Effector memory CD4-positive, alpha-beta T cell (primary cell): ENCODE results near the gene ZMYM5.
"Not testable (repeated sequence)": the region's sequence is repeated elsewhere in the genome, so short reads cannot be mapped to it uniquely, and the experiment has no call there.

Experiments
- DNase-seq, 3 donors: peaks; one replicate each; pipeline ENCODE4 v3.0.0-alpha.2; 2020
- H3K27ac ChIP-seq: 2 replicates; pipeline ENCODE4 v1.7.0; 2013; ENCODE audit warnings: mild to moderate bottlenecking, low read length, moderate library complexity; ENCODE audit not compliant: insufficient read depth, poor library complexity, severe bottlenecking
- H3K27me3 ChIP-seq: replicated peaks from 2 replicates; pipeline ENCODE4 v1.7.0; 2013; ENCODE audit warnings: mild to moderate bottlenecking, low read length; ENCODE audit not compliant: insufficient read depth, control insufficient read depth, poor library complexity, severe bottlenecking
- H3K36me3 ChIP-seq: 2 replicates; pipeline ENCODE4 v1.7.0; 2013; ENCODE audit warnings: mild to moderate bottlenecking, low read length, moderate library complexity; ENCODE audit not compliant: control insufficient read depth, insufficient read depth
- H3K4me1 ChIP-seq: 2 replicates; pipeline ENCODE4 v1.7.0; 2013; ENCODE audit warnings: low read length, mild to moderate bottlenecking; ENCODE audit not compliant: control insufficient read depth, insufficient read depth, poor library complexity, severe bottlenecking
- H3K4me3 ChIP-seq: 2 replicates; pipeline ENCODE4 v1.7.0; 2013; ENCODE audit warnings: low read length, low read depth, mild to moderate bottlenecking; ENCODE audit not compliant: insufficient read depth, poor library complexity, severe bottlenecking
- H3K9me3 ChIP-seq: 2 replicates; pipeline ENCODE4 v1.7.0; 2013; ENCODE audit warnings: mild to moderate bottlenecking, low read length, moderate library complexity; ENCODE audit not compliant: control insufficient read depth

The ZMYM5 gene

DNA sequence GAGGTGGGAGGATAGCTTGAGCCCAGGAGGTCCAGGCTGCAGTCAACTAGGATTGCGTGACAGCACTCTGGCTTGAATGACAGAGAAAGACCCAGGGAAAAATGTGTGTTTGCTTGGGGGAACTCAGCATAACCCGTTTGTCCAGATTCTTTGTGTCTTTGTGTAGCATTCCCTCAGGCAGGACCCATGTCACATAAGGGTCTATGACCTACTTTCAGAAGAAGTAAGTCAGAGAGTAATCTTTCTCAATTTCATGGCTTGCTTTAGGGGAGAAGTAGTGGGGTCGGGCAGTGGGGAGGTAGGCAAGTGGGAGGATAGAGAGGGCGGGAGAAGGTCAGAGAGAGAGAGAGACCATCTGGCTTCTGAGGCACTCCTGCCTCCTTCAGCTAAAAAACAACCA is 68.8 kb downstream of the ZMYM5 start:
- Histone ChIP-seq H3K4me3 (no peak overlapping the region), H3K27me3 (no peaks in the 10 kb centered on the region), H3K27ac (no peak overlapping the region), H3K36me3 (no peaks in the 10 kb centered on the region), H3K9me3 (no peaks in the 10 kb centered on the region), H3K4me1 (no peaks in the 10 kb centered on the region)
- no peak for DNase-seq

DNA sequence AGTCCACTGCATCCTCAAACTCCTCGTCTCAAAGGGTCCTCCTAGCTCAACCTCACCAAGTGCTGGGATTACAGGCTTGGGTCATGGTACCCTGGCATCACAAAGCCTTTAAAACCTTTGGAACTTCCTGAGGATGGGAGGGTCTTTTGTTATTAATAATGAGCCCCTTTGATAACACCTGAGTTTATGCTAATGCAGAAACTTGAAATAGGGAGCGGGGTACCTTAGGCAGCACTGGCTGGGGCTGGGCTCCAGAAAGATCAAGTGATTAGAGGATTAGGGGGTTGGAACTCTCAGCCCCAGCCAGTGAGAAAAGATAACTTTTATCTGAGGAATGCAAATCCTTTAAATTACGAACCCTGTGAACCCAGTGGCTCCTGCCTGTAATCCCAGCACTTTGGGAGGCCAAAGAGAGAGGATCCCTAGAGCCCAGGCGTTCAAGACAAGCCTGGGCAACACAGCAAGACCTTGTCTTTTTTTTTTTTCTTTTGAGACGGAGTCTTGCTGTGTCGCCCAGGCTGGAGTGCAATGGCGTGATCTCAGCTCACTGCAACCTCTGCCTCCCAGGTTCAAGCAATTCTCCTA is 71.4 kb downstream of the ZMYM5 start:
- Histone ChIP-seq H3K4me3 (no peak overlapping the region), H3K27ac (no peak overlapping the region), H3K9me3 (no peaks in the 10 kb centered on the region), H3K27me3 (no peaks in the 10 kb centered on the region), H3K4me1 (no peaks in the 10 kb centered on the region), H3K36me3 (no peaks in the 10 kb centered on the region)
- DNase-seq, result no peak

DNA sequence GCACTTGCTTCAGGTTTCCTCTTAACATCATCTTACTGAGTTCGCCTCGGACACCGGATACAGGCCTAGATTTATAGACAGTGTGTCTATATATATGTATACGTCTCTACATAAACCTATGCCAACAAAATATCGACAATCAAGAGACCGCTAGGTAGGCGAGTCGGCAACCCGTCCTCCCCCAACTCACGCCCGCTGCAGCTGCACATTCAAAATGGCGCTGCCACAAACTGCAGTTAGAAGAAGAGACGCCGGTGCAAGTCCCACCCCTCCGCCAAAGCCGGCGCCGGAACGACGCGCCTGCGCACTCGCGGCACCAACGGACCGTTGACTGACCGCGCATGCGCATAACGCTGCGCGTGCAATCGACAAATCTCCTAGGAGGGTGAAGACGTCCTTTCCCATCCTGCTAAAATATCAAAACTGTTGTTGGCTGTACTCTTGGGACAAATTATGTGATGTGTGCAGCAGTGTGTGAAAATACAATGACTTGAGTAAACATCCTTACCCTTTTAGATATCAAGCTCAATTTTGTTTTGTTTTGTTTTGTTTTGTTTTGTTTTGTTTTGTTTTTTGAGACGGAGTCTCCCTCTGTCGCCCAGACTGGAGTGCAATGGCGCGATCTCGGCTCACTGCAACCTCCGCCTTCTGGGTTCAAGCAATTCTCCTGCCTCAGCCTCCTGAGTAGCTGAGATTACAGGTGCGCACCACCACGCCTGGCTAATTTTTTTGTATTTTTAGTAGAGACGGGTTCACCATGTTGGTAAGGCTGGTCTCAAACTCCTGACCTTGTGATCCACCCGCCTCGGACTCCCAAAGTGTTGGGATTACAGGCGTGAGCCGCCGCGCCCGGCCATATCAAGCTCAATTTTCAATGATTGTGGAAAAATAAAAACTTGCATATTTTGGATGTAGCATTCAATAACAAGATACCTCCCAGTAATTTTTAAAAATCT is 80.4 kb downstream of the ZMYM5 start, which contains the start of gene PSPC1:
Gene PSPC1, minus strand, starts transcription at position 219 of the 956 bp plus-strand sequence. Its CDS starts 188 bp downstream, at position 31.
- not testable (repeated sequence) for H3K4me1 ChIP-seq, H3K27me3 ChIP-seq, H3K36me3 ChIP-seq, H3K9me3 ChIP-seq
- DNase-seq, result peak; percentile 91 to 95 (median 94)
- H3K4me3 ChIP-seq, result peak within 1 kb of the TSS; percentile 96
- H3K27ac ChIP-seq, result peak within 1 kb of the TSS; percentile 92

DNA sequence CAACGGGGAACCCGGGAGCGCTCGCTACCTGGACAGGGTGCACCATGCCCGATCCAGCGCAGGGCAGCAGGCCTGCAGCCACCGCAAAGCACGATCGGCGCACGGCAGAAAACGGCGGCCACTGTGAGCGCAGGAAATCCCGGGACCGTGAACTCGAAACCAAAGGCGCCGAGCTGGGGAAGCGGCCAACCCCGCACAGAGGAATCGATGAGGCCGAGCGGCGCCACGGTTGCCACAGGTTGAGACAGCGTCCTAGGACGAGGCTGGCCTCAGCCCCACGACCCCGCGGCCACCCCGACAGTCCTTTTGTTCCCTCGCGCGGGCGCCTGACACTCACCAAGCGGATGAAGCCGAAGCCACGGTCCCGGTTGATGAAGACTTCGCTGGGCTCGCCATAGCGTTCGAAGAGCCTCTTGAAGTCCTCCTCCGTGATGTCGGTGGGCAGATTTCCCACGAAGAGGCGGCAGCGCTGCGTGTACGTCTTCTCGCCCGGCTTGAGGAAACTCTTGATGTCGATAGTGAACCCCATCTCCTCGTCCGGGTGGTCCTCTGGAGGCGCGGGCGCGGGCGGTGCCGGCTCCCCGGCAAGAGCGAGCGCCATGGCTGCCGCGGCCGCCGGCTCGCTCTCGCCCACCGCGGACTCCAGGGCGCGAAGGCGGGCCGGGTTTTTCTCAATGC is 81.3 kb downstream of the ZMYM5 start:
- H3K4me3 ChIP-seq, result peak overlapping the region; percentile 96
- no peaks in the 10 kb centered on the region for H3K36me3 ChIP-seq
- no peaks in the 10 kb centered on the region for H3K4me1 ChIP-seq
- H3K9me3 ChIP-seq, result no peaks in the 10 kb centered on the region
- H3K27ac ChIP-seq, result peak overlapping the region; percentile 92
- peak; percentile 26 to 41 (median 32) for DNase-seq
- no peaks in the 10 kb centered on the region for H3K27me3 ChIP-seq

DNA sequence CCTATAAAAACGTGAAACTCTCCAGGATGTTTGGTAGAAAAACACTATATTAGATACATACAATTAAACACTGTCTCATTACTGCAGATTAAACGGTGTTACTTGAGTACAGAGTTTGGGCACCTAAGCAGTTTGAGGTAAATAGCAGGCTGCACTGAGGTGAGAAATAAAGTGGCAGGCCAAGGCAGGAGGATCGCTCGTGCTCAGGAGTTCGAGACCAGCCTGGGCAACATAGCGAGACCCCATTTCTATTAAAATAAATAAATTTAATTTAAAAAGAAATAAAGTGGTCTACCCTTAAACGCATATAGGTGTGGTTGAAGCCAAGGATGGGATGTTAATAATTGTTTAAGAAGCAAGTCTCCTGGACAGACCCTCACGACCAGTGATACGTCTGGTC is 81.9 kb downstream of the ZMYM5 start:
- Histone ChIP-seq H3K4me1 (no peaks in the 10 kb centered on the region), H3K9me3 (no peaks in the 10 kb centered on the region), H3K27me3 (no peaks in the 10 kb centered on the region), H3K4me3 (peak overlapping the region; percentile 96), H3K27ac (peak overlapping the region; percentile 92), H3K36me3 (no peaks in the 10 kb centered on the region)
- DNase-seq, result no peak

DNA sequence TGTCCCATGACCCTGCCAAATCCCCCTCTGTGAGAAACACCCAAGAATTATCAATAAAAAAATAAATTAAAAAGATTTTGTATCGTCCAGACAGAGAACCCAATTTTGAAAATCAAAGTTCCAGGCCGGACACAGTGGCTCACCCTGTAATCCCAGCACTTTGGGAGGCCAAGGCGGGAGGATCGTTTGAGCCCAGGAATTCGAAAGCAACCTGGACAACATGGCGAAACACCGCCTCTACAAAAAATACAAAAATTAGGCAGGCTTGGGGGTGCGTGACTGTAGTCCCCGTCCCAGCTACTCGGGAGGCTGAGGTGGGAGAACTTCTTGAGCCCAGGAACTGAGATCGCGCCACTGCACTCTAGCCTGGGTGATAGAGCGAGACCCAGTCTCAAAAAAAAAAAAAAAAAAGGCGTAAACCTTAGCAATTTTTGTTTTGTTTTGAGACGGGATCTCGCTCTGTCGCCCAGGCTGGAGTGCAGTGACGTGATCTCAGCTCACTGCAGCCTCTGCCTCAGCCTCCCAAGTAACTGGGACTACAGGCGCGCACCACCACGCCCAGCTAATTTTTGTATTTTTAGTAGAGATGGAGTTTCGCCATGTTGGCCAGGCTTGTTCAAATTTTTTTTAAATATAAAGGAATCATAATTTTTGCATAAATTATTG is 82.6 kb downstream of the ZMYM5 start:
- not testable (repeated sequence) for DNase-seq

More for the DNA sequence above, 82.6 kb downstream of the ZMYM5 start:
- peak overlapping the region; percentile 96 for H3K4me3 ChIP-seq
- not testable (repeated sequence) for H3K27ac ChIP-seq, H3K9me3 ChIP-seq, H3K4me1 ChIP-seq, H3K36me3 ChIP-seq, H3K27me3 ChIP-seq
